ENCODE data around the gene IDH3G. TPM values are rescaled to one million over a fixed set of nuclear protein-coding genes. Genes with fewer than 3 reads are reported as not detected.
A peak's percentile ranks its signal among the peaks of the same experiment; 100 is the strongest.

IDH3G gene
- total and polyA plus RNA-seq, 2 donors (not counting 1 experiment from before 2014, with no cell fraction given): 62.8 to 122 TPM

DNA sequence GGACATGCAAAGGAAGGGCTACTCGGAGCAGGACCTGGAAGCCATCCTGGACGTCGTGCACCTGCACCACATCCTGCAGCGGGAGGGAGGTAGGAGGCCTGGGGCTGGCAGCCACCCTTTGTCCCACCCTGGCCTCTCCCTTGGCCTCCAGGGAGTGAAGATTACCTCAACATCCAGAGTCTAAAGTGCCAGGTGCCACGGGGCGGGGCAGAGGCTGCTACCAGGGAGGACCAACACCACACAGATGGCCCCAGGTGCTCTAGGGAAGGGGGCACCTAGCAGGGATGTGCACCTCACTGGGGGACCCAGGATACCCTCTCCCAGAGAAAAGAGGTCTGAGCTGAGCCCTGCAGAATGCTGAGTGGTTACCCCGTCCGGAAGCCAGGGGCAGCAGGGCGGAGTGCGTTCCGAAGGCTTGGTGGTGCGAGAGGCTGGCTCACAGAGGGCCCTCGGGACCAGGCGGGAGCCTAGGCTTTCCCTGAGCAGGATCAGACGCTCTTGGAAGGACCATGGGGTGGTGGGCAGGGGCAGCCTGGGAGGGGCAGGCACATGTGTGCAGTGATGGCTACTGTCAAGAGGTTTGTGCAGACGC, 53.4 kb downstream of the IDH3G start:
- WGBS (ENCODE audit: insufficient coverage): 98% methylated on average over 9 of the region's 16 CpGs
- CTCF ChIA-PET: no interaction called here
- Histone ChIP-seq H3K27me3 (replicated peaks in 1 of 4; ENCODE audit: control extremely low read depth in 1 of 4, control insufficient read depth in 3 of 4, insufficient read depth in 4 of 4, low read length in 3 of 4) (no peaks in the 10 kb centered on the region), H3K4me3 (ENCODE audit: control extremely low read depth in 1 of 5, extremely low read depth in 1 of 5, insufficient read depth in 1 of 5, low read depth in 2 of 5, low read length in 4 of 5) (no peak overlapping the region), H3K4me2 (replicated peaks; ENCODE audit: low read depth, low read length, poor library complexity, severe bottlenecking) (no peak overlapping the region), H3K9ac (ENCODE audit: low read length) (no peak overlapping the region), H3K9me3 (ENCODE audit: control extremely low read depth in 1 of 3, control insufficient read depth in 2 of 3, insufficient read depth in 1 of 3, low read length in 2 of 3) (no peaks in the 10 kb centered on the region), H2AFZ (ENCODE audit: insufficient read depth, low read depth, low read length, poor library complexity, severe bottlenecking) (no peak overlapping the region), H4K20me1 (ENCODE audit: control insufficient read depth, insufficient read depth, low read length, poor library complexity, severe bottlenecking) (no peaks in the 10 kb centered on the region), H3K4me1 (ENCODE audit: control insufficient read depth in 2 of 2, insufficient read depth in 2 of 2, low read length in 2 of 2) (peaks cover 8 to 55% of the 10 kb centered on the region in 2 donors), H3K79me2 (ENCODE audit: control insufficient read depth, insufficient read depth, low read length) (peaks cover 5% of the 10 kb centered on the region), H3K27ac (ENCODE audit: low read length in 2 of 2) (no peak overlapping the region), H3K36me3 (replicated peaks in 1 of 2; ENCODE audit: control extremely low read depth in 1 of 2, control insufficient read depth in 1 of 2, extremely low read depth in 1 of 2, insufficient read depth in 2 of 2, low read length in 1 of 2) (peaks cover 0 to 11% of the 10 kb centered on the region in 2 experiments)
- Mint-ChIP-seq H3K27ac (no peak overlapping the region), H3K27me3 (no peaks in the 10 kb centered on the region), H3K4me1 (peaks cover 30% of the 10 kb centered on the region), H3K4me3 (no peak overlapping the region), H3K9me3 (ENCODE audit: insufficient read depth) (no peaks in the 10 kb centered on the region)
- intact Hi-C loops (cut with micrococcal nuclease): no loop called here
- TF ChIP-seq CTCF (IDR thresholded peaks at IDR 0.05): no peak
- no peak for TF ChIP-seq EZH2 (IDR thresholded peaks at IDR 0.05; ENCODE audit: borderline replicate concordance, insufficient read depth, low read depth, low read length, poor library complexity, severe bottlenecking)
- no peak for DNase-seq
- POLR2A ChIA-PET: no interaction called here
- no peak for ATAC-seq (ENCODE audit: low read depth)

- Histone ChIP-seq H2AFZ (ENCODE audit: insufficient read depth, low read depth, low read length, poor library complexity, severe bottlenecking) (no peak overlapping the region), H3K27ac (ENCODE audit: low read length in 2 of 2) (no peak overlapping the region), H3K4me2 (replicated peaks; ENCODE audit: low read depth, low read length, poor library complexity, severe bottlenecking) (peak overlapping the region; percentile 25), H4K20me1 (ENCODE audit: control insufficient read depth, insufficient read depth, low read length, poor library complexity, severe bottlenecking) (no peaks in the 10 kb centered on the region), H3K4me3 (ENCODE audit: control extremely low read depth in 1 of 5, extremely low read depth in 1 of 5, insufficient read depth in 1 of 5, low read depth in 2 of 5, low read length in 4 of 5) (no peak overlapping the region), H3K4me1 (ENCODE audit: control insufficient read depth in 2 of 2, insufficient read depth in 2 of 2, low read length in 2 of 2) (peaks cover 12 to 58% of the 10 kb centered on the region in 2 donors), H3K79me2 (ENCODE audit: control insufficient read depth, insufficient read depth, low read length) (peaks cover 13% of the 10 kb centered on the region), H3K9ac (ENCODE audit: low read length) (no peak overlapping the region), H3K9me3 (ENCODE audit: control extremely low read depth in 1 of 3, control insufficient read depth in 2 of 3, insufficient read depth in 1 of 3, low read length in 2 of 3) (no peaks in the 10 kb centered on the region), H3K27me3 (replicated peaks in 1 of 4; ENCODE audit: control extremely low read depth in 1 of 4, control insufficient read depth in 3 of 4, insufficient read depth in 4 of 4, low read length in 3 of 4) (no peaks in the 10 kb centered on the region), H3K36me3 (replicated peaks in 1 of 2; ENCODE audit: control extremely low read depth in 1 of 2, control insufficient read depth in 1 of 2, extremely low read depth in 1 of 2, insufficient read depth in 2 of 2, low read length in 1 of 2) (peaks cover 0 to 11% of the 10 kb centered on the region in 2 experiments)
- ChIA-PET CTCF (no interaction called here), POLR2A (no interaction called here)
- no peak for DNase-seq
- Mint-ChIP-seq H3K27ac (no peak overlapping the region), H3K27me3 (no peaks in the 10 kb centered on the region), H3K4me3 (no peak overlapping the region), H3K9me3 (ENCODE audit: insufficient read depth) (no peaks in the 10 kb centered on the region), H3K4me1 (peaks cover 33% of the 10 kb centered on the region)
- intact Hi-C loops (cut with micrococcal nuclease): no loop called here
- TF ChIP-seq EZH2 (IDR thresholded peaks at IDR 0.05; ENCODE audit: borderline replicate concordance, insufficient read depth, low read depth, low read length, poor library complexity, severe bottlenecking): no peak
- no peak for TF ChIP-seq CTCF (IDR thresholded peaks at IDR 0.05)
- ATAC-seq (ENCODE audit: low read depth): no peak
- WGBS (ENCODE audit: insufficient coverage): 79% methylated on average over 14 of the region's 29 CpGs
Measured at GRCh38 chrX:153739754-153740486, 54.3 kb downstream of the IDH3G start.
